Stimulated activated CD8-positive, alpha-beta memory T cell treated with anti-CD3 and anti-CD28 coated beads, Interleukin-4, amount 100 ng/mL, for 4 hours (primary cell): Measurements from ENCODE around the gene SLC38A10.
A peak's percentile ranks its signal among the peaks of the same experiment; 100 is the strongest.

Experiments
- DNase-seq, 2 donors: peaks; one replicate each; pipeline ENCODE4 v3.0.0-alpha.2; 2020; ENCODE audit warnings: low read depth in 2 of 2, low spot score in 1 of 2

The SLC38A10 gene

GRCh38 chr17:81299846-81300585 lies 4.9 kb upstream of the SLC38A10 start:
- DNase-seq, result no peak

GRCh38 chr17:81298991-81299738 lies 4.1 kb upstream of the SLC38A10 start:
- DNase-seq, result no peak

DNA sequence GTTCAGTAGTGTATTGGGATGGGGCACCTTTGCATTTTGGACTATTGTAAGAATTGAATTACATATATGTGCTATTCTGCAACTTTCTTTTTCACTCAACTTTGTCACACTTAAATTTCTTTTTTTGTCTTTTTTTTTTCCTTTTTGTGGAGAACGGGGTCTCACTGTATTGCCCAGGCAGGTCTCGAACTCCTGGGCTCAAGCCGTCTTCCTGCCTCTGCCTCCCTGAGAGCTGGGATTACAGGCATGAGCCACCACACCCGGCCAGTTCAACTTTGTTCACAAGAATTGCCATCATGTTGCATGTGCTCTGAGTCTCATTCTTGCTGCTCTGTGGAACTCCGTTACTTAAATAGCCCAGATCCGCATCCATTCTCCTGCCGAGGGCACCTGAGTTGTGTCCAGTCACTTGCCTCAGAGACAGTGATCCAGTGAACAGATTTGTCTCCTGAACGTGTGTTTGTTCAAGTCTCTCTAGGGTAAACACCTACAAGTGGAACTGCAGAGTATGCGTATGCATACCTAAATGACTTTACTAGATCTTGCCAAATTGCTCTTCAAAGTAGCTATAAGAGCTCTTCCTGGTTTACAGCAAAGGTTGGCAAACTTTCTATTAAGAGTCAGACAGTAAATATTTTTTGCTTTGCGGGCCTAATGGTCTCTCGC lies 3.4 kb upstream of the SLC38A10 start:
- DNase-seq, result no peak

DNA sequence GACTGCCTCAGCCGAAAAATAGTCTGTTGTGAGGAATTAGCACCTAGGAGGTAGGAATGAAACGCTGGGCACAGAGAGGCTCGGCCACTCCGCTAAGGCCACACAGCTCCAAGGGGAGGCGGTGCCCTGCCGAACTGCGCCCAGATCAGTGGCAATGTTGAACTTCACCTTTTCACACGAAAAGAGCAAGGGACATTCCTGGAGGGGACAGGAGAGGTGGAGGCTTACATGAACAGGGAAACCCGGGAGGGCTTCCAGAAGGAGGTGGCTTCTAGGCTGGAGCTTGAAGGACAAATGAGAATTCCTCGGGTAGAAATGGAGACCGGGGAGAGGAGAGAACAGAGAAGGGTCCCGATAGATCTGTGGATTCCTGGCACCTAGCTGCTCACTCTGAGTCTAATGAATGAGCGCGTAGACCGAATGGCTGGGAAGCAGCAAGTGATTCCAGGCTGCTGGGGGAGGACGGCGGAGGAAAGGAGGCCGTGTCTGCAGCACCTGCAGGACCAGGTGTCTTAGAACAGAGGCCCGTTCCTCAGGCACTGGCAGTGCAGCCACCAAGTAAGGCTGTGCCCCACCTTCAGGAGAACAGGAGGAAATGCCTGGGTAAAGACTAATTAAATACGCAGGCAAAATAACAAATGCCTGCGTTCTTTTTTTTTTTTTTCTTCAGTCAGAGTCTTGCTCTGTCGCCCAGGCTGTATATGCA lies 722 bp upstream of the SLC38A10 start:
- peak in 1 of 2 donors; percentile 7 for DNase-seq

DNA sequence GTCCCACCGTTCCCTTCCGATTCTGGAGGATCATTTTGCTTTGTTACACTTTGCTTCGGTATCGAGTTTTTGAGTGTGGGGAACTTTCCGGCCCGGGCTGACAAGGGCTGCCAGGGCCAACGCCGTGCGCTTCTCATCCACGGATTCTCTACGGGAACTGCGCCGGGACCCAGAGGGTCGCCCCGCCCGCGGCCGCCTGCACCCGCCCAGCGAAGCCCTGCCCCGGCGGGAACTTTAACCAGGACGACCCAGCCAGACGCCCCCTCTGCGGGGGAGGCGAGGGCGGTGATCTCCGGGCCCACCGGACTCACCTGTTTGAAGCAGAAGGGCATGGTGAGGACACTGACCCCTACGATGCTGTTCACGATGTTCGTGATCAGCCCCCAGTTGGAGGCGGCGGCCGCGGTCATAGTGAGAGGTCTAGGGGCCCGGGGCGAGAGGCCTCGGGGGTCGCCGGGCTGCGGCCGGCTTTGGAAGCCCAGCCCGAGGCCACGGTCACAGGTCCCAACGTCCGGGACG lies 536 bp downstream of the SLC38A10 start:
- no peak for DNase-seq

DNA sequence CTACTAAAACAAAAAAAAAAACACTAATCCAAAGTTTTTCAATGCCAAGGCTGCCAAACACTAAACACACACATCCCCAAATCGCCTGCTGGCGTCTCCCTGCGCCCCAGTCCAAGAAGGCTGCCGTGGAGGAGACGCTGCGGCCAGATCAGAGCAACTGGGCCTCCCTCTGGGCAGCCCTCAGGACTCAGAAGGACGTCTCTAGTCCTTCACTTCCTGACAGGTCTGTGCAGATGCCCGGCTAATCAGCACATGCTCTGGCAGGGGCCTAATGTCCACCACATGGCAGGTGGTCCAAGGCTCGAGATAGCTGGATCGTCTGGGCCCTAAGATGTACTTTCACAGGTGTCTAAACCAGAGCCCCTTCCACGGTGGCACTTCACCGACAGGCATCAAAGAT lies 2.7 kb downstream of the SLC38A10 start:
- no peak for DNase-seq

DNA sequence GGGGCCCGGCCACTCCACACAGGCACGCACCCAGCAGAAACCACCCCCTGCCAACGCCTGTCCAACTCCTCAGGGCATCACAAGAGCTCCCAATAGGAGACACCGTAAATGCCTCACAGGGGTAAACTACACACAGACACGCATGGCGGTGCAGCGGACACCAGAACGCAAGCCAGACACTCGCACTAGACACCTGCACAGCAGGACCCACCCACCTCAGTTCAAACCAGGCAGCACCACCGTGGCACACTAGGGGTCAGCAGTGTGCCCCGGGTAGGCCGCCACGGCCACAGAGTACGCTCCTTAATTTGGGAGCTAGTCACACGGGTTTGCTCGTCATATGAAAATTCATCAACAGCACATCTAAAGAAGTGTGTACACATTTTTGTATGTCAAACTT lies 3.4 kb downstream of the SLC38A10 start:
- peak; percentile 51 to 53 for DNase-seq

DNA sequence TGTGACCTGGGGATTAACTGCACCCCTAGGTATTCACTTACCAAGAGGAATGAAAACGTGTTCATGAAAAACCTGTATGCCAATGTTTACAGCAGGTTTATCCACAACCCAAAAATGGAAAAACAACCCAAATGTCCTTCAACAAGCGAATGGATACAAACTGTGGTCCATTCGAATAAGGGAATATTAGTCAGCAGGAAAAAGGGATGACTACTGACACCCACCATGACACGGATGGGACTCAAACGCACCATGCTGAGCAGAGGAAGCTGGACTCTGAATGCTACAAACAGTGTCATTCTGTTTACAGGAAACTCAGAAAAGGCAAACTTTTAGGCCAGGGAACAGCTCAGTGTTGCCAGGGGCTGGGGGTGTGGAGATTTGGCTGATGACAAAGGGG lies 4.9 kb downstream of the SLC38A10 start:
- DNase-seq, result no peak

GRCh38 chr17:81289627-81290026 lies 5.5 kb downstream of the SLC38A10 start:
- no peak for DNase-seq

- no peak for DNase-seq
These were observed 6.4 kb downstream of the SLC38A10 start for GRCh38 chr17:81288715-81289114.

- DNase-seq, result no peak
These were observed 7.2 kb downstream of the SLC38A10 start for GRCh38 chr17:81287741-81288430.

DNA sequence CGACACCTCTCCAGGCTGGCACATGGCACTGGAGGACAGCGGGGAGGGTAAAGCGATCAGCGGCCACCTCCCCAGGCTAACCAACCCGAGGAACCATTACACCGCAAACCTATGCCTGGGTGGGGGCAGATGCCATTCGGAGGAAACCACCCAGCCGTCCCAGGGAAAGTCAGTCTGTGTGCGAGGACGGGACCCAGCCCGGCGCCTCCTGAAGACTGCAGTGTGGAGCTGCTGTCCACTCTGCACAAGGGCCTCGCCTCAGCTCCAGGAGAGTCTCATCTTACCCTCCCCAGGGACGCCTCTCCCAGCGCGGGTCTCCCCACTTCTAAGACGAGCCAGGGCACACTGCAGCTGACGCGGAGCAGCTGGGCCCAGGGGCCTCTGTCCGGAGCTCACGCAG lies 8.0 kb downstream of the SLC38A10 start:
- no peak for DNase-seq

DNA sequence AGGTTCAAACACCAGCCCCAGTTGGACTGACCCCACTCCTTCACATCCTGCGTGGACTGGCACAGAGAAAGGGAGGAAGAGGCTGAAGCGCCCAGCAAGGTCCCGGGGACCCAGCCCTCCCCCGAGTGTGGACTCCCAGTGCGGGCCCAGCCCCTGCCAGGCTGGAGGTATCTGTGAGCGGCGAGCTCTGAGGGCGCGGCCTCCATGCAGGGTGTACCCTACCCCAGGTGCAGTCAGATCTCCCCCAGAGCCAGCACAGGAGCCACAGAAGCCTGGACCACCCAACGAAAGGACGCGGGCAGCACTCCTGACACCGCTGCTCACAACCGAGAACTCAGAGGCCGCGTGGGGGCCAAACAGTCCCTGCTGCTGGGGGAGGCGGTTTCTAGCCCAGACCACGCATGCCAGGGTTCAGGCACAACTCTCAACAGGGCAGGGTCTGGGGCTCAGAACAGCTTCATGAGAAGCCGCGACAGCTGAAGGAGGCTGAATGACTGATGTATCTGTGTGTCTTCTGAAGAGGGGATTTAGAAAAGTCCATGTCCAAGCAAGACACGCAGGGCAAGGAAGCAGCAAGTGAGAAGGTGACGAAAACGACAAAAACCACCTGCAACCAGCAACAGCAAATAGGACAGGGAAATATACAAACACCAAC lies 8.5 kb downstream of the SLC38A10 start:
- no peak for DNase-seq

DNA sequence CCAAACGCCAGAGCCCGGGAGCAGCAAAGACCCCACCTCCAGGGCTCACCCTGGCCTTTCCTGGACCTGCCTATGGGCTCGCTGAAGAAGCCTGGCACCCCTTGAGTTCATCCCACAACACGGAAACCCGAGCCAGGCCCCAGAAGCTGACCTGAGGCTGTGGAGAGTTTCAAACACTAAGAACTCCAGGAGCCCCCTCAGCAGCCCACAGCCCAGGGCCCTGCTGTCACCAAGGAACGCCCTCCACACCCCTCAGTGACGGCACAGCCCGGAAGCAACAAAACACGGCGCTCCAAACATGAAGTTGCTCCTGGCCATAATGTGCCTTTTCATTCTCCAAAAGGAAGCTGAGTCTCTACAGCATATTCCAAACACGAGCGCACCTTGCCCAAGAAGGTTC lies 9.2 kb downstream of the SLC38A10 start:
- no peak for DNase-seq

DNA sequence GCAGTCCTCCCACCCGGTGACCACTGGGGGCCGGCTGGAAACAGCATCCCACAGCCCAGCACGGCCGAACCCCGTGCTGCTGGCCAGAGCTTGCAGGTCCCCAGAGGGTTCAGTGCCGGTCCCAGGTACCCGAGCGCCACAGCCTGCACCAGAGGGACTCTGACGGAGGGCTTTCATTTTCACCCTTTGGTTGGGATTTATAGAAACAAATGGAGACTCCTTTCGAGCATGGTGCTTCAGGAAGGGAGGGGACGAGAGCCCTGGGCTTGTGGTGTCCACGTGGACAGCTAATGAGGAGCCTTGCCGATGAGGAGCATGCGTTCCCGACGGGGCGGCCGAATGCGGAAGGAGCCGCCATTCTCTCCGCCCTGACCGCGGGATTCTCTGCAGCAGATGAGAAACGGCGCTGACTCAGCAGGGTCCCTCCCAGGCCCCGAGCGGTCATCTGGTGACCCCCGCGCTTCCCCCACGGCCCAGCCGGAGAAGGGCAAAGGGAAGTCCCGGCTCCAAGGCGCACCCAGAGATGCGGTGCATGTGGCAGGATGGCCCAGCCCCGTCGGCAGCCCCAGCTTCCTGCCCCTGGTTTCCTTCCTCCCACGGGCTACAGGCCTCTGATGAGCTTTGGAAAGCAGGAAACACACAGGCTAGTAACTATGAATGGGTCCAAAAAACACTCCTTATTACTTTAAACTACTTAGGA lies 9.8 kb downstream of the SLC38A10 start:
- DNase-seq, result peak; percentile 18 to 36

GRCh38 chr17:81282876-81283275 lies 12.2 kb downstream of the SLC38A10 start:
- no peak for DNase-seq

DNA sequence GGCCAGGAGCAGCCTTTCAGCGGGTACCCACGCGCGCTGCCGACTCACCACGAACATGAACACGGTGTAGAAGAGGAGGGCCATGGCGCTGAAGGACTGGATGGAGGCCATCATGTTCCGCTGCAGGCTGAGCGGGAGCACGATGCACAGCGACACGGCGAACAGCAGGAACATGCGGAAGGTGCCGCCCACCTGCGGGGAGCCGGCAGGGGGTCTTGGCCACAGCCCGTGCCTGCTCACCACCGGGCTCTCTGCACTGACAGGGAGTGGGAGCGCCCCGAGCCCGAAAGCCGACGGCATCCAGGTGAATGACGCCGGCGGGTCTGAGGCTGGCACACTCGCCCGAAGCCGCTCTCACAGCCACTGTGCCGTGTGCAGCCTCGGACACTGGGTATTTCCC lies 13.0 kb downstream of the SLC38A10 start:
- DNase-seq, result no peak

DNA sequence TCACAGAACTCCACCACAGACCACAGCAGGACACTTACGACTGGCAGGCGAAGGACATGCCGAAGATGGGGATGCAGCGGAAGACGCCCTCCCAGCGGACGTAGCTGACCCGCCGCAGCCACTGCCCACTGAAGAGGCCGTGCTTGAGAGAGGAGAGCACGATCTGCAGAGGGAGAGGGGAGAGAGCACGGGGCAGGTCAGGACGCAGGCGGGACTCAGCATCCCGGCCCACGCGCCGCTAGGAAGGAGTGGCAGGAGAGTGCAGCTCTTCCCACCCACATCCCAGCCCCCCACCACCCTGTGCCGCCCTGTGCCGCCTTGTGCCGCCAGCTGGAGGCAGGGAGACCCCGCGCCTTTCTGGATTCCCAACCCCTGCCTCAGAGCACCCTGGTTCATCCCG lies 14.5 kb downstream of the SLC38A10 start:
- DNase-seq, result no peak
